ENCODE results near the gene PTPN7.
"Not testable (repeated sequence)": the region's sequence is repeated elsewhere in the genome, so short reads cannot be mapped to it uniquely, and the experiment has no call there.

PTPN7 gene

GRCh38 chr1:202130816-202131522, 29.4 kb downstream of the PTPN7 start:
- DNase-seq (ENCODE audit: low read depth in 2 of 2): no peak

- DNase-seq (ENCODE audit: low read depth in 2 of 2): no peak
Measured at GRCh38 chr1:202130297-202130721, 30.1 kb downstream of the PTPN7 start.

- no peak for DNase-seq (ENCODE audit: low read depth in 2 of 2)
Measured at GRCh38 chr1:202129453-202130296, 30.7 kb downstream of the PTPN7 start.

- no peak for DNase-seq (ENCODE audit: low read depth in 2 of 2)
Measured at GRCh38 chr1:202127836-202128622, 32.4 kb downstream of the PTPN7 start.

GRCh38 chr1:202127061-202127460, 33.3 kb downstream of the PTPN7 start:
- DNase-seq (ENCODE audit: low read depth in 2 of 2): no peak

- DNase-seq (ENCODE audit: low read depth in 2 of 2): no peak
Measured at GRCh38 chr1:202126426-202126825, 34.0 kb downstream of the PTPN7 start.

- DNase-seq (ENCODE audit: low read depth in 2 of 2): no peak
Measured at GRCh38 chr1:202125611-202126010, 34.8 kb downstream of the PTPN7 start.

GRCh38 chr1:202124142-202124541, 36.3 kb downstream of the PTPN7 start:
- no peak for DNase-seq (ENCODE audit: low read depth in 2 of 2)

GRCh38 chr1:202123336-202123813, 37.0 kb downstream of the PTPN7 start:
- DNase-seq (ENCODE audit: low read depth in 2 of 2): no peak

GRCh38 chr1:202122639-202123335, 37.6 kb downstream of the PTPN7 start, which contains the start of gene GPR37L1:
Gene GPR37L1, plus strand, starts transcription at chr1:202122917. Its CDS starts 47 bp downstream, at chr1:202122964.
- no peak for DNase-seq (ENCODE audit: low read depth in 2 of 2)

GRCh38 chr1:202121006-202121405, 39.4 kb downstream of the PTPN7 start:
- no peak for DNase-seq (ENCODE audit: low read depth in 2 of 2)

- no peak for DNase-seq (ENCODE audit: low read depth in 2 of 2)
Measured at GRCh38 chr1:202117898-202118371, 42.5 kb downstream of the PTPN7 start.

GRCh38 chr1:202116287-202116686, 44.1 kb downstream of the PTPN7 start:
- no peak for DNase-seq (ENCODE audit: low read depth in 2 of 2)

- DNase-seq (ENCODE audit: low read depth in 2 of 2): no peak
Measured at GRCh38 chr1:202113690-202114300, 46.6 kb downstream of the PTPN7 start.

- DNase-seq (ENCODE audit: low read depth in 2 of 2): no peak
Measured at GRCh38 chr1:202112859-202113689, 47.3 kb downstream of the PTPN7 start.

- not testable (repeated sequence) for DNase-seq (ENCODE audit: low read depth in 2 of 2)
Measured at GRCh38 chr1:202111589-202111988, 48.8 kb downstream of the PTPN7 start.

GRCh38 chr1:202110977-202111376, 49.4 kb downstream of the PTPN7 start:
- no peak for DNase-seq (ENCODE audit: low read depth in 2 of 2)

- DNase-seq (ENCODE audit: low read depth in 2 of 2): no peak
Measured at GRCh38 chr1:202107801-202108731, 52.3 kb downstream of the PTPN7 start.

GRCh38 chr1:202107321-202107761, 53.1 kb downstream of the PTPN7 start:
- no peak for DNase-seq (ENCODE audit: low read depth in 2 of 2)

All from stimulated activated CD8-positive, alpha-beta memory T cell treated with anti-CD3 and anti-CD28 coated beads, Interleukin-15, amount 100 ng/mL, for 4 hours (primary cell).